ENCODE measurements around the gene ZNF331.
"Not testable (repeated sequence)": the region's sequence is repeated elsewhere in the genome, so short reads cannot be mapped to it uniquely, and the experiment has no call there.

GRCh38 chr19:53497311-53498023 lies 40.5 kb upstream of the ZNF331 start:
- TF ChIP-seq CTCF (IDR thresholded peaks at IDR 0.05; ENCODE audit: low read depth, low read length, poor library complexity, severe bottlenecking); EZH2phosphoT487 (IDR thresholded peaks at IDR 0.05; ENCODE audit: borderline replicate concordance, low read length): not testable (repeated sequence)
